Measurements from ENCODE around the gene SLC4A7.
A peak's percentile ranks its signal among the peaks of the same experiment; 100 is the strongest.

The SLC4A7 gene

GRCh38 chr3:27521179-27521871 lies 37.1 kb upstream of the SLC4A7 start:
- no peaks in the 10 kb centered on the region for H3K9me3 ChIP-seq (replicated peaks in 1 of 11)
- H3K4me1 ChIP-seq: peaks cover 0 to 54% (median 4%) of the 10 kb centered on the region in 10 experiments; a peak in 9 of 20 replicates
- H3K4me2 ChIP-seq: peak overlapping the region in 4 of 11 experiments; percentile 10 to 69 (median 36); a peak in 7 of 22 replicates

GRCh38 chr3:27511724-27512422 lies 27.7 kb upstream of the SLC4A7 start:
- H3K27me3 ChIP-seq: no peaks in the 10 kb centered on the region
- H3K27ac ChIP-seq: peak overlapping the region in 1 of 11 experiments; percentile 13; a peak in 2 of 22 replicates
- H3K4me2 ChIP-seq: peak overlapping the region in 6 of 11 experiments; percentile 15 to 43 (median 34); a peak in 8 of 22 replicates
- peaks cover 0 to 53% (median 7%) of the 10 kb centered on the region in 10 experiments; a peak in 11 of 20 replicates for H3K4me1 ChIP-seq
- H3K9me3 ChIP-seq (replicated peaks in 1 of 11): no peaks in the 10 kb centered on the region
- no peaks in the 10 kb centered on the region for H3K36me3 ChIP-seq
- no peak overlapping the region for H3K4me3 ChIP-seq
- no peaks in the 10 kb centered on the region for H4K20me1 ChIP-seq
- TF ChIP-seq Cebpa-rat (IDR thresholded peaks at IDR 0.05): no peak
- H3K9ac ChIP-seq: no peak overlapping the region

More at GRCh38 chr3:27521179-27521871, 37.1 kb upstream of the SLC4A7 start:
- no peaks in the 10 kb centered on the region for H3K36me3 ChIP-seq
- no peak overlapping the region for H3K4me3 ChIP-seq
- H3K9ac ChIP-seq: peak overlapping the region in 3 of 11 experiments; percentile 15 to 46 (median 25); a peak in 4 of 22 replicates
- no peaks in the 10 kb centered on the region for H3K27me3 ChIP-seq
- TF ChIP-seq Cebpa-rat (IDR thresholded peaks at IDR 0.05): 0 out of 22 replicates have a peak, but pooled peaks of 1 of the 11 experiments have one; percentile 8
- no peaks in the 10 kb centered on the region for H4K20me1 ChIP-seq
- H3K27ac ChIP-seq: peak overlapping the region in 4 of 11 experiments; percentile 52 to 86 (median 67); a peak in 8 of 22 replicates

- peak overlapping the region in 5 of 11 experiments; percentile 26 to 57 (median 41); a peak in 8 of 22 replicates for H3K27ac ChIP-seq
- H3K9me3 ChIP-seq (replicated peaks in 1 of 11): no peaks in the 10 kb centered on the region
- H3K4me2 ChIP-seq: peak overlapping the region in 4 of 11 experiments; percentile 39 to 76 (median 50); a peak in 8 of 22 replicates
- H3K36me3 ChIP-seq: no peaks in the 10 kb centered on the region
- no peak overlapping the region for H3K4me3 ChIP-seq
- peak overlapping the region in 1 of 11 experiments; percentile 22; a peak in 1 of 22 replicates for H3K9ac ChIP-seq
- H3K4me1 ChIP-seq: peaks cover 0 to 60% (median 7%) of the 10 kb centered on the region in 10 experiments; a peak in 11 of 20 replicates
- H3K27me3 ChIP-seq: no peaks in the 10 kb centered on the region
- no peaks in the 10 kb centered on the region for H4K20me1 ChIP-seq
- 0 out of 22 replicates have a peak, but pooled peaks of 1 of the 11 experiments have one; percentile 28 for TF ChIP-seq Cebpa-rat (IDR thresholded peaks at IDR 0.05)
Measured at GRCh38 chr3:27509376-27509775, 25.2 kb upstream of the SLC4A7 start.

GRCh38 chr3:27508424-27508823 lies 24.2 kb upstream of the SLC4A7 start:
- TF ChIP-seq Cebpa-rat (IDR thresholded peaks at IDR 0.05): no peak
- no peaks in the 10 kb centered on the region for H3K36me3 ChIP-seq
- no peaks in the 10 kb centered on the region for H3K27me3 ChIP-seq
- no peak overlapping the region for H3K4me3 ChIP-seq
- peaks cover 0 to 64% (median 7%) of the 10 kb centered on the region in 10 experiments; a peak in 11 of 20 replicates for H3K4me1 ChIP-seq
- no peaks in the 10 kb centered on the region for H4K20me1 ChIP-seq
- H3K4me2 ChIP-seq: peak overlapping the region in 1 of 11 experiments; percentile 60; a peak in 1 of 22 replicates
- H3K27ac ChIP-seq: no peak overlapping the region
- no peak overlapping the region for H3K9ac ChIP-seq
- H3K9me3 ChIP-seq (replicated peaks in 1 of 11): no peaks in the 10 kb centered on the region

GRCh38 chr3:27507515-27508266 lies 23.5 kb upstream of the SLC4A7 start:
- Histone ChIP-seq H4K20me1 (no peaks in the 10 kb centered on the region), H3K4me1 (peaks cover 0 to 64% (median 7%) of the 10 kb centered on the region in 10 experiments; a peak in 11 of 20 replicates), H3K36me3 (no peaks in the 10 kb centered on the region), H3K27me3 (no peaks in the 10 kb centered on the region), H3K9ac (no peak overlapping the region), H3K27ac (no peak overlapping the region), H3K4me3 (no peak overlapping the region), H3K9me3 (replicated peaks in 1 of 11) (no peaks in the 10 kb centered on the region), H3K4me2 (peak overlapping the region in 1 of 11 experiments; percentile 11; a peak in 1 of 22 replicates)
- TF ChIP-seq Cebpa-rat (IDR thresholded peaks at IDR 0.05): no peak

GRCh38 chr3:27507111-27507510 lies 22.9 kb upstream of the SLC4A7 start:
- Histone ChIP-seq H3K4me2 (no peak overlapping the region), H3K36me3 (no peaks in the 10 kb centered on the region), H4K20me1 (no peaks in the 10 kb centered on the region), H3K4me1 (peaks cover 0 to 58% (median 2%) of the 10 kb centered on the region in 10 experiments; a peak in 11 of 20 replicates), H3K4me3 (no peak overlapping the region), H3K9ac (no peak overlapping the region), H3K27ac (no peak overlapping the region), H3K9me3 (replicated peaks in 1 of 11) (no peaks in the 10 kb centered on the region), H3K27me3 (no peaks in the 10 kb centered on the region)
- TF ChIP-seq Cebpa-rat (IDR thresholded peaks at IDR 0.05): no peak

- Histone ChIP-seq H3K27me3 (no peaks in the 10 kb centered on the region), H3K4me3 (no peak overlapping the region), H3K27ac (no peak overlapping the region), H3K36me3 (no peaks in the 10 kb centered on the region), H3K9me3 (replicated peaks in 1 of 11) (no peaks in the 10 kb centered on the region), H4K20me1 (no peaks in the 10 kb centered on the region), H3K4me1 (peaks cover 0 to 34% (median 0%) of the 10 kb centered on the region in 10 experiments; a peak in 8 of 20 replicates), H3K4me2 (peak overlapping the region in 1 of 11 experiments; percentile 25; a peak in 3 of 22 replicates), H3K9ac (no peak overlapping the region)
- no peak for TF ChIP-seq Cebpa-rat (IDR thresholded peaks at IDR 0.05)
Measured at GRCh38 chr3:27504749-27505148, 20.6 kb upstream of the SLC4A7 start.

- H3K27ac ChIP-seq: no peak overlapping the region
- H4K20me1 ChIP-seq: no peaks in the 10 kb centered on the region
- peaks cover 0 to 22% (median 0%) of the 10 kb centered on the region in 10 experiments; a peak in 3 of 20 replicates for H3K4me1 ChIP-seq
- no peaks in the 10 kb centered on the region for H3K27me3 ChIP-seq
- TF ChIP-seq Cebpa-rat (IDR thresholded peaks at IDR 0.05): no peak
- H3K9me3 ChIP-seq (replicated peaks in 1 of 11): 0 out of 22 replicates have a peak, but pooled peaks cover 0 to 4% (median 0%) of the 10 kb centered on the region in 11 experiments
- H3K9ac ChIP-seq: no peak overlapping the region
- no peak overlapping the region for H3K4me3 ChIP-seq
- no peak overlapping the region for H3K4me2 ChIP-seq
- no peaks in the 10 kb centered on the region for H3K36me3 ChIP-seq
Measured at GRCh38 chr3:27503526-27503925, 19.3 kb upstream of the SLC4A7 start.
